DMS53 (cell line): ENCODE results near the gene MPZL3.

Experiments used
- DNase-seq: peaks from one replicate; lab custom pipeline; 2025; lab: John Stamatoyannopoulos, UW

Gene MPZL3

DNA sequence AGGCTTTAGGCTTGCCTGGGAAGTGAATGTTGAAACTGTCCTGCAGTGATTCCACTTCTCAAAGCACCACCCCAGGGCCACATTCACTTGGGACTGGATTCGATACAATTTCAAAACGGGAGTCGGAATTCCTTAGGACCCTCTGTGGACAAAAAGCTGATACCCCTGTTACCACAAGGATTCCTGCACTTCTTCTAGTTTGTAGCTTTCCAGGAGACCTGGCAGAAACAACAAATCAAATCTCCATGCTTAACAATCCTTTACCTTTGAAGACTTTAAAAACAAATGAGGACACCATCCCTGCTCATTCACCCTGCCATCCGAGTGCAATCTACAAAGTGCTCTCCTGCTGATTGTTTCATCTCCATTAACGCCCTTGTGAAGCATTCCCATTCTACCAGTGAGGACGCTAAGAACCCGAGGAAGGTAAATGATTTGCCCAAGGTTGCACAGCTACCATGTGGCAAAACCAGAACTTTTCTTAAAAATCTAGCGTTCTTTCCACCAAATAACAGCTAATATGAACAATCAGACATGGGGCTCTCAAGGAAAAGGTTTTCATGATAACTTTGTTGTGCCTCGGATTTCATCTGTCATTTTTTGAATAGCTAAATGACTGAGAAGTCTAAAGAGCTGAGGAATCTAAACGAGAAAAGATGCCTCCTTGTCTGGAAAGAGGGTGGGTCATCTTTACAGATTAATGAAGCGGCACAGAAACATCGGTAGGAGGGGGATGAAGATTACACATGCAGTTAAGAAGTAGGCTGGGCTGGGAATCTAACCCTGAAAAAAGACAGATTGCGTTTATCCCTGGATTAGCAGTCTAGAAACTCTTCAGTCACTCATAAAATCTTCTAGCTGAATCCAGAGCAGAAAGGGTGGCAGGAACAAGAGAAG, 12.7 kb upstream of the MPZL3 start:
- DNase-seq = no peak

DNA sequence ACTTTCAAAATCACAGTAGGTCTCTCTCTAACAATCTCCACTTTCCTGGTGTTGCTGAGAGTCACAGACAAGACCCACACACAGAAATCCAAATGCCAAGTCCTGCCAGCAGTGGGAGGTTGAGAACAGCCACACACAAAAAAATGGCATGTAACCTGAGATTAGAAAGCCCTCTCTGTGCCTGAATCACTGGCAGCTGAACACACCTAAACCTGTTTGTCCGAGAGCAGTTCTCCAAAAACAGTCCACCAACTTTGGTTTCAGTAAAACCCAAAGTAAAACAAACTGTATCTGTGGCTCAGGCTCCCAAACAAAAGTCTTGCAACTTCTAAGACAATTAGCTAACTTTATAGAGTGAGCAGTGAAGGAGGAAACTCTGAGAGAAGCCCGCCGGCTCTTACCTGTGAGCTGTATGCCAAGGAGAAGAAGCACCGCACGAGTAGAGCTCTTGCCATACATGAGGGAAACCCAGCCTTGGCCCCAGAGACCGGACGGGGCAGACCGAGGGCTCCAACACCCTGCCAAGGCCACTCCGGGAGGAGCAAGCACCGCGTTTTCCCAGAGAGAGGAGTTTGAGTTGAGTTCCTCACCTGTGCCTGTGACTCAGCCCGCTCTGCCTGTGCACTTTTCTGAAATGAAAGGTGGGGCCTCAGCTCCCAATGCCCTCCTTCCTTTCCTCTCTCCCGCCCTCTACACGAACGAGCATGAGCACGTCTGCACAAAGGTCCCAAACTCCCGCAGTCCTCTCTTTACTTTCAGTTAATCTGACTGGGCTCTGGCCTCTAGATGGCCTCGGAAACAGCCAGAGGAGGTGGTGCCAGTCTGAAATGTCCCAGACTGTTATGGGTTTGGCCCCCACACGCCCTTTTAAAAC, 11.8 kb upstream of the MPZL3 start, which contains the start of gene MPZL2:
TSS of gene MPZL2 (minus strand) at position 603 of the 874 bp plus-strand sequence. CDS start at position 459, 144 bp downstream.
- DNase-seq = peak; percentile 82

DNA sequence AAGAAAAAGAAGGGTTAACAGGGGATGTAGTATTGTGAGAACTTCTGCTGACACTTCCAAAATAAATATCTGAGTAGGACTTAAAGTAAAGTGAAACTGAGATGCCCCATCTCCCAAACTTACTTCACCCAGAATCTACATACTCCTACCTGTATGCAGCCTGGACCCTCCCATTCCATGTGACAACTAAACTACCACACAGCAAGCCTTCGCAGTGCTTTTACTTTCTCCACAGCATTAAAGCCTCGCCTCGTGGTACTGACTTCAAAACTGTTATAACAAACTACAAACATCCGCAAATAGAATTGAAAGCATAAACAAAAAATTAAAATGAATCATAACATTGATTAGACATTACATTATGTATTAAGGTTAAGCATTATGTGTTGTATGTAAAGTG, 10.9 kb upstream of the MPZL3 start:
- no peak for DNase-seq

DNA sequence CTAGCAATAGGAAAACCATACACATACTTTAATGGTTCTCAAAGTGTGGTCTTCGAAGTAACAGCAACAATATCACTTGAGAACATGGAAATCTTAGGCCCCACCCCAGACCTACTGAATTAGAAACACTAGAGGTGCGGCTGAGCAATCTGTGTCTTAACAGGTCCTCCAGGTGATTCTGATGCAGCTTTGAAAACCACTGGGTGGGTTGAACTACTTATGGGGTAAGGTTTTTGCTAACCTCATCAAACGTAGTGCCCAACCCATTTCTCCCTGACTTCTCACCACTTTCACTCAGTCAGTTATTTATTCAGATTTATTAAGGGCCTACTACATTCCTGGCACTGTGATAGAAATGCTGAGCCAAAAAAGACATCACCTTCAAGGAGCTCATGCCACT, 8.2 kb upstream of the MPZL3 start:
- DNase-seq = no peak

DNA sequence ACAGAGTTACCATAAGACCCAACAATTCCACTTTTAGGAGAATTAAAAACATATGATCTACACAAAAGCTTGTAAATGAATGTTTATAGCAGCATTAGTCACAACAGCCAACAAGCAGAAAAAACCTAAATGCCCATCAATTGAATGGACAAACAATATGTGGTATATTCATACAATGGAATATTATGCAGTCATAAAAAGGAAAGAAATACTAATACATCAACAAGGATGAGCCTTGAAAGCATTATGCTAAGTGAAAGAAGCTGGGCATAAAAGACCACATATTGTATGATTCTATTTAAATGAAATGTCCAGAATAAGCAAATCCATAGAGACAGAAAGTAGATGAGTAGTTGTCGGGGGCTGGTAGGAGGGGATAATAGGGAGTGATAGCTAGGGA, 7.0 kb upstream of the MPZL3 start:
- no peak for DNase-seq

DNA sequence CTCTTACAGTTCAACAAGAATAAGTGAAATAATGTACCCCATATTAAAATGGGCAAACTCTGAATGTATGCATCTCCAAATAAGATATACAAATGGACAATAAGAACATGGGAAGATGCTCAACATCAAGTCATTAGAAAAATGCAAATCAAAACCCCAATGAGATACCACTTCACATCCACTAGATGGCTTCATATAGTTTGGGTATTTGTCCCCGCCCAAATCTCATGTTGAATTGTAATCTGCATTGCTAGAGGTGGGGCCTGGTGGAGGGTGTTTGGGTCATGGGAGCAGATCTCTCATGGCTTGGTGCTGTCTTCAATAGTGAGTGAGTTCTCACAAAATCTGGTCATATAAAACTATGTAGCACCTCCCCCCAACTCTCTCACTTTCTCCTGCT, 6.2 kb upstream of the MPZL3 start:
- peak; percentile 19 for DNase-seq

DNA sequence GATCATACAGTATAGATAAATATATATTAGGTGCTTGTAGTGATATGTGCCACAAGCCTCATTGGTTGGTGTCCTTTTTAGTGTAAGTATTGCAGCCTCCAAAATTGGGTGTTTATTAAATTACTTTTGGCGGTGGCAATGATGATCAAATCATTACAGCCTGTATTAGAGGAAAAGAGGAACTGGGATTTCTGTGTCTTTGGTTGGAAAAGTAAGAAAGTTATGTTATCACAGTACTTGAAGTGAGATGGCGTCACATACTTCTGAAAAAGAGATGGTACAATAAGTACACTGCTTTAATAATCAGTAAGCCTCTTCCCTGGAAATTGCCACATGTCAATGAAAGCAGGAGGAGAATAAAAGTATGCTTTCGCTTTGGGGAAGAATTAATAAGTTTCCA, 523 bp upstream of the MPZL3 start:
- DNase-seq = peak; percentile 54

DNA sequence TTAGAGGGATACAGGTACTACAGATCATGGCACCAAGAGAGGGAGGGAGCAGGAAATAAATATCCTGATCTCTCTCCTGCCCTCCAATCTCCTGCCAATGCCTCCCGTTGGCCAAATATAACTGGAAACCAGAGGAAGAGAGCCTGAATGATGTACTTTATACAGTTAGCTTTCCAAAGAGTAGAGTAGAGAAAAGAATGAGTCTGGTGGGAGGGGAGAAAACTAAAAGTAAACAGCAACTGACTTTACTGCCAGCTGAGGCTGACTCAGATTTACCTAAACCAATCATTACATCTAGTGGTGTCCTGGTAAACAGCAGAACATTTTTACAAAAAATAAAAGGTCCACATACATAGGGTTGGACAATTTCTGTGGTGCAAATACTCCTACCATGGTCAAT, 5.1 kb downstream of the MPZL3 start:
- DNase-seq = peak; percentile 33

DNA sequence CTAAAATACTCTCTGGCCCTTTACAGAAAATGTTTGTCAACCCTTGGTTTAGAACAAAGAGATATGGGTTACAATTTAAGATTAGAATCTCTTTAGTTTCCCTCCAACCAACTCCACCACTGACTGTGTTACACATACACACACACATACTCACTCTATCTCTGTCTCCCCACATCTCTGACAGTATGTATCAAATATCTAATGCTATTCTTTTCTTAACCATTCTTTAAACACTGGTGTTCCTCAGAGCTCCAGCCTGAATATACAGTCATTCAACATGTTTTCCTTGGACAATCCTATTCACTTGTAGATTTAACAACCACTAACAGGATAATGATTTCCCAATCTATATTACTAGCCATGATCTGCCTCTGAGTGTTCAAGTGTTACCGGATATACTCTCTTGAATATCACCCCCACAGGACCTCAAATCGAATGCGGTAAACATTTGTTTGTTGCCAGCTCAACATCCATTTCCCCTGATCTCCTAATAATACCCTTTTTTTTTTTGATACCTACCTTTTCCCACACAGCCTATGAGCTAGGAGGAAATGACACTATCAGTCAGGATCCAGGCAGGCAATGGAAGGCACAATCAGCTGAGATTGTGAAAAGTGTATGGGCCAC, 6.1 kb downstream of the MPZL3 start:
- no peak for DNase-seq

DNA sequence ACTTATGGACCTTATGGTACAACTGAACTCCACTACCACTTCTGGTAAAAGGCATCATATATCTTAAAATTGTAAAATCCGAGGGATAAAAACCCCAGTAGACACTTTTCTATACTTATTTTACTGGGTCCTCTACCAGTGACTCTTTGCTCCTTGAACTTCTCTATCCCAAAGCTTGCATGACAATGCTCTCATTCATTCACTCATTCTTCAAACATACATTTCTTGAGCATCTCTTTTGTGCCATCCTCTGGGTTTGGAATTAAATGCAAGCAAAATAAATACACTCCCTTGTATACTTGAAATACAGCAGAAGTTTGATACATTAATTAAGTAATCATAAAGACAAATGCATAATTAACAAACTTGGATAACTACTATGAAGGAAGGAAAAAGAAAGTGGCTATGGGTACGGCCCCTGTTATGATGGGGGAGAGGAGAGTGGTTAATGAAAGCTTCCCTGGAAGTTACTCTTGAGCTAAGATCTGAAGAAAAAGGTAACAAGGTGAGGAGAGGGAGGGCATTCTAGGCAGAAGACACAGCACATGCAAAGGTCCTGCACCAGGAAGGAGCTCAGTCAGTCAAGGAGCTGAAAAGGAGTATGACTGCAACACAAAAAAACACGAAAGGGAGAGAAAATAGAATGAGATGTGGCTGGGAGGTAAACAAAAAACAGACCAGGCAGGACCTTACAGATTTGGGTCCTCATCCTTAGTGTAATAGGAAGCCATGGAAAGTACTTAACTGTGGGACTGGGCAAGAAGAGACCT, 8.0 kb downstream of the MPZL3 start:
- no peak for DNase-seq

DNA sequence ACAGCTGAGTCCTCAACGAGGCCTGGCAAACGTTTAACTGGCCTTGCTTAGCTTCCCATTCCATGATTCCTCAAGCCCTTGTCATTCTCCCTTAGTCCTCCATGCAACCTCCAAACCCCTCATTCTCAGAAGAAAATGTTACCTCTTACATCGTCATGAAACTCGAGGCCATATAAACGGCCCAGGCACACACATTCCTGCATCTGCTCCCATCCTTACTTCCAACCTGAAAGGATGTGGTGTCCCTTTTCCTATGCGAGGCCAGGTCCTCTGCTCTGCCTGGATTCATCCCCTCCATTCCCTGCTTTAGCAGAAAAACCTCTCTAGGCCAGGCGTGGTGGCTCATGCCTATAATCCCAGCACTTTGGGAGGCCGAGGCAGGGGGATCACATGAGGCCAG, 9.0 kb downstream of the MPZL3 start:
- DNase-seq = no peak

DNA sequence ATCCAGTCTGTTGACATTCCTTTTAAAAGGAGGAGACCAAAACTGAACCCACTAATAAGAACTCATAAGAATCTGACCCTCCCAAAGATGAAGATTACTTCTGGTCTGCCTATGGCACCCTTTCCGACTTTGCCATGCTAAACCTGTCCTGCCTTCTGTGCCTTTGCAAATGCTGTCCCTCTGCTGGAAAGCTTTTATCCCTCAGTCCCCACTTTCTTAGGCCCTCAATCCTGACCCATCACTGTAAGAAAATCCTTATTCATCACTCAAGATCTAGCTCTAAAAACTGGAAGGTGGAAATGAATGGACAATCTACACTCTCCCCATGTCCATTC, 10.4 kb downstream of the MPZL3 start:
- DNase-seq = no peak

DNA sequence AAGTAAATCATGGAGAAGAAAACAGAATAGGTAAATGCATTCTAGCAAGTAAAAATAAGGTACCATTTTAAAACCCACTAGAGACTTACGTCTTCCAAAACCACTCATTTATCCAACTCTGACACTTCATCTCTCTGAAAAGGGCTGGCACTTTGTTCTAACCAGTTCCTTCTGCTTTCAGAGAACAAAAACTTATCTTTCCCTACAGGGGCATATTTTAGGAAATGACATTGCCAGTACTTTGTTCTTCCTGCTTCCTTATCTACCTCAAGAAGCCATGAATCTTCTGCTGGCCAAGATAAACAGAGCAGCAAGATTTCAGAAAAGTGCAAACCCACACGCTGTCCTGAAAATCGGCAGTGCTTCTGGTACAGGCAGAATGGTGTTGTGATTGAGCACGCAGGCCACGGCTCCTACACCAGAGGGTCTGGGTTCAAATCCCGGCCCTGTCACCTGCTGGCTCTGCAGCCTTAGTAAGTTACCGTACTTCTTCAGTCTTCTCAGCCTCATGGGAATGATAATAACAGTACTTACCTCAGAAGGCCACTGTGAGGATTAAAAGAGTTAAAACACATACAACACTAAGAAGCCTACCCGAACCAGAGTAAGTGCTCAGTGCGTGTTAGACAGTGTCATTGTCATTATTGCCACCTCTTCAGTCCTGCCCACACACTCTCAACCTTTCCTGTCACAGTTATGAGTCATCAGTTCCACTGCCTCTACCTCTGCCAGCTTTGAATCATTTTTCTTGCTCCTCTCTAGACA, 11.0 kb downstream of the MPZL3 start:
- peak; percentile 93 for DNase-seq

DNA sequence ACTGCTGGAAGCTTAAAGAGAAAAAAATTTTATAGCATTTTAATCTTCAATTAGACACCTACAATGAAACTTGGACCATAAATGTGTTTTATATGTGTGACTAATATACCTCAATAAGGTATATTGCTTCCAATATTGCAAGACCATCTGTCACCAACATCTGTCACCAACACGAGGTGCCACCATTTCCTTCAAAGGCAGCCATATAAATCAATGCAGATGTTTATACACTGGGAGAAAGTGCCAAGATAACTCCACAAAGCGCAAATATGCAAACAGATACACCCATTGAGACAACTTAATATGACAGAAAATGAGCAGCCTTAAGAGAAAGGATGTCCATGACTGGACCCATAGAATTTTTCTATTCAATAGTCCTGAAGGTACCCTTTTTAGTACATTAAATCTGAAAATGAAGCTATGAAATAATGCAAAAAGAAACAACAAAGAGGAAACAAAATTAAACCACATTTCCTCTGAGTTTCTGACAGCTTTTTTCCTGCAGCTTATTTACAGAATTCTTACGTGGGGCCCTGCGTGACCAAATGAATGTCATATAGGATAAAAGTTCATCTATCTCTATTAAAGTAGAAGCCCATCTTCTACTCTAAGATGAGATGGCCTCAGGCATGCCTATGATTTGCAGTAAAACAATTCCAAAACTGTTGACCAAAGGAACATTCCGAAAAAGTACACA, 12.5 kb downstream of the MPZL3 start:
- DNase-seq = no peak

DNA sequence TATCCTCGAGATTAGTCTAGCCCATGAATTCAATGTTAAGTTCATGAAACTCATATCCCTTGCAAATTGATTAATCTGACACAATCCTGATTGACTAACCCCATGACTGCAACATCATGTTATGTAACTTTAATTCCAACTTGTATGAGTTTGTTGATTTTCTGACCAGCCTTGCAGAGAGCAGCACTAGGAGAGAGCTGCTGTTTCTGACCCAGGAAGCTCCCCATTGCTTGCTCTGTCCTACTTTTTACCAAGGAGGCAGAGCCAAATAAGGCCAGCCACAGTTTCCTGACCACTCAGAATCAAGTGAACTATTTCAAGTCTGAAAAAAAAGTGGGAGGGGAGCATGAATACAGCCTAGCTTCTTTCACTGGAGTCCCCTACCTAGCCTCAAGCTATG, 13.2 kb downstream of the MPZL3 start:
- no peak for DNase-seq

DNA sequence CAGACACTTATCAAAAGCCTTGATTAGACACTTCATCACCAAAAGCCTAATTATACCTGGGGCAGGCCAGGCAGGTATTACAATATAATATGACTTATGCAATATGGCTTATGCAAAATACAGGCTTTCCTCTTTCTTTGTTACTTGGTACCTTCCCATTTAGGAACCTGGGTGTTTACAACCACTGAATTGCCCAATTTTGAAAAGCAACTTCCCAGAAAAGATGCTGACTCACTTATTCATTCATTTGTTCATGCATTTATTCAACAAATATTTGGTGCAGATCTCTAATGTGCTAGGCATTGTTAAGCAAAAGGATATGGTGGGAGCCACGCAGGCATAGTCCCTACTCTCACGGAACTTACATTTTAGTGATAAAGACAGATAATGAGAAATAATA, 13.7 kb downstream of the MPZL3 start:
- no peak for DNase-seq

DNA sequence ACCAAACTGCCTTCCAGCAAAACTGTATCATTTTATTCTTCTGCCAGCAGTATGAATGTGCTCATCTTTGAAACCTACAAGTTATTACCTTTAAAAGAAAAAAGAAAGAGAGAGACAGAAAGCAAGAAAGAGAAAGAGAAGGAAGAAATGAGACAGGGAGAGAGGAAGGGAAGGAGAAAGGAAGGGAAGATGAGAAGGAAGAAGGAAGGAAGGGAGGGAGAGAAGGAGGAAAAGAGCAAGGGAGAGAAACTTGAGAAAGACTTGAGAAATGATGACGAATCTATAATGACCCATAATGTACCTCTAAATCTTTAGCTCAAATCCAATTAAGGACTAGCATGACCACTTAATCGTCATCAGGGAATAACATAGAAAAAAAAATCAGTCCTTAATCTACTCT, 16.0 kb downstream of the MPZL3 start:
- no peak for DNase-seq

DNA sequence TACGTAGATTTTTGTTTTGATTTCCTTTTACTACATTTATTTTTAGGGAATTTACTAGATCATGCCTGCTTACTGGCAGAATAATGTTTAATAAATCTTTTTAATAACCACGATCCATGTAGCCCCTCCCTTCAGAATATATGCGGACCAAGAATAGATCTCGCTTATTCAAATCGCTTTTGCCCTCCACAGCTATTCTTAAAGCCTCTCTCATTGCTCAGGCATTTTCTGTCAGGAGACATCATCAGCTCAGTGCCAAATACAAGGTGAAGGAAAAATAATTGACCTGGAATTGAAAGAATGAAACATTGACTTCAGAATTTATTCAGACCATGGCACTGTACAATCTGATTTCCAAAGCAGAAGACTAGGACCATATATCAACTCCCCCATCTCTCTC, 17.3 kb downstream of the MPZL3 start:
- no peak for DNase-seq

DNA sequence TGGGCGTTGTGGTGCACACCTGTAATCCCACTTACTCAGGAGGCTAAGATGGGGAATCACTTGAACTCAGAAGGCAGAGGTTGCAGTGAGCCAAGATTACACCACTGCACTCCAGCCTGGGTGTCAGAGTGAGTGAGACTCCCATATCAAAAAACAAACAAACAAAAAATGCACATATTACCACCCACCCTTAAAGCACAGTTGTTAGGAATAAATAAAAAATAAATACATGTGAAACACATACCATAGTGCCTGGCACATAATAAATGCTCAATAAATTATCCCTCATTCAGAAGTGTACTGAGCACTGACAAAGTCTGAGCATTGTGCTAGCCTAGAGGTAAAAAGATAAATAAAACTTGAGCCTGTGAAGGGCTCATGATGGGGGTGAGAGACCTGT, 18.3 kb downstream of the MPZL3 start:
- no peak for DNase-seq

DNA sequence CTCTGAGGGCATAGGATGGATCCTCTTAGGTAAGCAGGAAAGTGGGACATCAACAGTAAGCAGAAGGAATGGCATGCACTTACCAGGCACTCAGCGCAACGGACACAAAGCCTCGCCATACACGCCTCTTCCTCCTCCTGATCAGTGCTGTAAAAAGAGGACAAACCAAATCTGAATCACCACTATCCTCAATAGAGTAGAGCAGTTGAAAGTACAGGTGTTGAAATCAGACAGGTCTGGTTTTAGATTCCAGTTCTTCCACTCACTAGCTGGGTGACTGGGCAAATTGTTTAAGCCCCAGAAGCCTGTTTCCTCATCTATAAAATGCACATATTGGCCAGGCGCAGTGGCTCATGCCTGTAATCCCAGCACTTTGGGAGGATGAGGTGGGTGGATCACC, 18.8 kb downstream of the MPZL3 start:
- DNase-seq = peak; percentile 49

DNA sequence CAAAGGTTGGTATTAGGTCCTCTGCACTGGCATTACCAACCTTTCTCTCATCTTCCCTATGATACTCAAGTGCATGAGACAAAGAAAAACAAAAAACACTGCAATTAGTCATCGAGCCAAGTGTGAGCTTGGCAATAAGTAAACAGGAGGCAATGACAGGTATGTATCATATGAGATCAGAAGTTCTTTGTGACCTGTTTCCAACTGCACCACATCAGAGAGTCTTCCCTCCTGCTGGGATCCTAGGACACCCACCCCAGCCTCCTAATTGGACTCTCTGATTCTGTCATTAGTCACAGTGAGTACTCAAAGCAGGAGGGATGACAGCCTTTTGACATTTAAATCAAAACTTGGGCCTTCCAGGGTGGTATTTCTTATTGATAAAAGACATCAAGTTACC, 19.5 kb downstream of the MPZL3 start:
- peak; percentile 70 for DNase-seq
